ENCODE results near the gene AAR2.

AAR2 gene

GRCh38 chr20:36235892-36236785, at the start of gene AAR2:
Gene AAR2 (plus strand): TSS chr20:36236478. CDS start chr20:36239869, 3,391 bp downstream.
- no peak for TF ChIP-seq CTCF (IDR thresholded peaks at IDR 0.05; ENCODE audit: low read depth, low read length)
- H3K4me3 ChIP-seq (ENCODE audit: low read depth, low read length), result peak within 1 kb of the TSS; percentile 96

- no peak overlapping the region for H3K4me3 ChIP-seq (ENCODE audit: low read depth, low read length)
- TF ChIP-seq CTCF (IDR thresholded peaks at IDR 0.05; ENCODE audit: low read depth, low read length), result no peak
Measured at GRCh38 chr20:36193977-36194712, 42.1 kb upstream of the AAR2 start.

- no peak for TF ChIP-seq CTCF (IDR thresholded peaks at IDR 0.05; ENCODE audit: low read depth, low read length)
- no peak overlapping the region for H3K4me3 ChIP-seq (ENCODE audit: low read depth, low read length)
Measured at GRCh38 chr20:36196676-36197075, 39.6 kb upstream of the AAR2 start.

- TF ChIP-seq CTCF (IDR thresholded peaks at IDR 0.05; ENCODE audit: low read depth, low read length), result no peak
- H3K4me3 ChIP-seq (ENCODE audit: low read depth, low read length), result no peak overlapping the region
Measured at GRCh38 chr20:36197271-36197670, 39.0 kb upstream of the AAR2 start.

GRCh38 chr20:36199345-36200257, 36.7 kb upstream of the AAR2 start:
- H3K4me3 ChIP-seq (ENCODE audit: low read depth, low read length), result no peak overlapping the region
- TF ChIP-seq CTCF (IDR thresholded peaks at IDR 0.05; ENCODE audit: low read depth, low read length), result peak; percentile 89

- TF ChIP-seq CTCF (IDR thresholded peaks at IDR 0.05; ENCODE audit: low read depth, low read length), result no peak
- no peak overlapping the region for H3K4me3 ChIP-seq (ENCODE audit: low read depth, low read length)
Measured at GRCh38 chr20:36200451-36200850, 35.8 kb upstream of the AAR2 start.
